Activated CD8-positive, alpha-beta memory T cell treated with anti-CD3 and anti-CD28 coated beads for 1 hour (primary cell): Measurements from ENCODE around the gene FXYD2.
"Not testable (repeated sequence)": the region's sequence is repeated elsewhere in the genome, so short reads cannot be mapped to it uniquely, and the experiment has no call there.

Source experiments
- DNase-seq, 2 donors: peaks; one replicate each; pipeline ENCODE4 v3.0.0-alpha.2; 2020; ENCODE audit warnings: low read depth in 1 of 2; ENCODE audit errors: extremely low read depth in 1 of 2

Gene FXYD2

DNA sequence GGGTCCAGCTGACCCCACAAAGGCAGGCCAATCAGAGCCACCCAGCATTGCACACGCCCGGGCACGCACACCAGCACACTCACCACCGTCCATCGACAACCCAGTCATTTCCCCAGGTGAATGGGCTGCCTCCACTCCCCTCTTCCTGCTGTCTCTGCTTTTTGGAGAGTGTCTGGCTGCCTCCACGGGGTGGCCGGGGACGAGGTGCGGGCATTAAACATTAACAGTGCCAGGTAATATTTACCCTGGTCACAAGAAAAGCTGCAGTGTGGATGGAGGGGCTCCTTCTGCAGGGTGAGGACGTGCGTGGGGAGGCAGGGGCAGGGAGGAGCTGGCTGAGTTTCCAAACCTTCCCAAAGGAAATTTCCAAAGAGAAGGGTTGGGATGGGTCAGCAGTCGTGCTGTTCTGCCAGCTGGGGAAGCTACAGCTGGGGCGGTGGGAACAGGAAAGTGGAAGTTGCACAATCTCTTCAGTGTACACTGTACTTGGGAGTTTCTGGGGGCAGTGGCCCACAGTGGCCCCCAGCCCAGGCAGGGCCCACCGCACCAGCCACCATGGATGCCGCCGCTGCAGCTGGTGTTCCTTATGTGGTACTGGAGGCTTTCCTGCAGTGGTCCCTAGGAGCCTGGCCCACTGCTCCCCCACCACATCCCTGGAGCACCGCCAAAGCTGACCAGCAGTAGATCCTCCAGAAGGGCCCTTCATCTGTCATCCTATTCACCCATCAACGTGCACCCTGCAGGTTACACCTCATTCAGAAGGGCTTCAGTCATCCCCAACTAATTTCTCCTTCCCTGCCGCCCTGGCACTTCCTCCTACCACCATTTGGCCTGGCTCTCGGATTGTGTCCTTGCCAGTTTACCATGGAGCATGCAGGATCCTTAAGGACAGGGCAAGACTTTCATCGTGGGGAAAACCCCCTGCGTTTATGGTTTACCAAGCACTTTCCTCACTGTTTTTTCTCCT is at the start of gene FXYD2:
TSS of gene FXYD2 (minus strand) at position 174 of the 967 bp plus-strand sequence. CDS start at position 108, 66 bp downstream.
- DNase-seq, result no peak

DNA sequence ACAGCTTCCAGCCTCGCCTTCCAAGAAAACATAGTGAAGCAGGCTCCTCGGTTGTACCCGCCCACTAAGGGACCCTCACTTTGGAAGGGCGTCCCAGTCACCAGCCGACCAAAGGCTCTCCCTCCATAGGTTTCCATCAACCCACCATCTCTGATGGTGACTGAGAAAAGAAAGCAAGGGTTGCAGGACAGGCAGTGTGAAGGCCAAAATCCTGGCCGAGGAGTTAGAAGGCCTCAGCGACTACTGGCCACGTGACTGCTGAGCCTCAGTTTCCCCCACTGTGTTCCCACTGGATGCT is 49.2 kb upstream of the FXYD2 start:
- DNase-seq, result no peak

DNA sequence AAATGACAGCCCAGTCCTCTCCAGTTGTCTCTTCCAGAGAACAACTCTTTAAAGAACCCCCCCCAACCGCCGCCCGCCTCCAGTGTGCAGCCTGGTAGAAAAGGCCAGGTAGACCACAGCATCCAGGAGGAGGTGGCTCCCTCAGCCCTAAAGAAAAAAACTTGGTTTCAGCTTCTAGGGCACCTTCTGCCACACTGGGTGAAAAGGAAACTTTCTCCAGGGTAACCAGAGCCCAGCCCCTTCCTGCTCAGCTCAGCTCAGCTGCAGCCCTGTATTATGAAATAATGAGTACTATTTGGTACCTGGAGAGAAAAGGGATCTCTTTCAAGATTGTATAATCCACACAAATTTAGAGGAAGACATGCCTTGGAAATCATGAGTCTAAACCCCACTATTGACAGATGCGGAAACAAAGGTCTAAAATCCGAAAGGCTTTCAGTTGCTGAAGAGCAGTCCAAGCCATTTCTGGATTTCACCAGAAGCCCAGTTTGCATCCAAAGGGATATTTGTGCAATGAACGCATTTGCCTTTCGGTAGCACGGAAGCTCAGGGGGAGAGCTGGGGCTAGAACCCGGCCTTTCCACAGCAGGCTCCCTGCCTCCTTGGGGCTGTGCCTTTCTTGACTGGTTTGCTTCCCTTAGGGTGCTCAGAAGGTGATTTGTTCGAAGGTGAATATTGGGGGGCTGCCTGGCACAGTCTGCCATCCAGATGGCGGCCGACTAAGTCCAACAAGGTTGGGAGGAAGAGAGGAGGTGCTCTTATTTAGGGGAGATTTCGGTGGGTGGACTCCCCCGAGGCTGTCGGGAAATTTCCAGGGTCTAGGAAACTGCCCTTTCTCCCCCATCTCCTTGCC is 48.7 kb upstream of the FXYD2 start:
- no peak for DNase-seq

- no peak for DNase-seq
Measured at GRCh38 chr11:117872420-117872961, 47.9 kb upstream of the FXYD2 start.

DNA sequence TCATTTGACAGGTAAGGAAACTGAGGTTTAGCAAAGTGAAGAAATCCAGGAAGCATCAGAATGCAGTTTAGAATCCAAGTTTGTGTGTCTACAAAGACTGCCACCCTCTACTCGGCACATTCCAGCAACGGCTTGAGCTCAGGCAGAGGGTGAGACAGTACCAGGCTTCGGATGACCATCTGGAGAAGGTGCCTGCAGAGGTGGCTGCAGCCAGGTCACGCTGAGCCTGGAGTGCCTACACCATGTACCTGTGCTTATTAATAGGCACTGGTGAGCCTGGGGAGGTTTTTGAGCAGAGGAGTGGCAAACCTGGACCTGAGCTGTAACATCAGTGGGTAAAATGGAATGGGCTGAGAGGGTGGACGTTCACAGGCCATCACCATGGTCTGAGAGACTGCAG is 47.2 kb upstream of the FXYD2 start:
- no peak for DNase-seq

GRCh38 chr11:117871160-117871559 is 46.6 kb upstream of the FXYD2 start:
- DNase-seq, result no peak

- DNase-seq, result no peak
Measured at GRCh38 chr11:117870103-117870952, 45.8 kb upstream of the FXYD2 start.

DNA sequence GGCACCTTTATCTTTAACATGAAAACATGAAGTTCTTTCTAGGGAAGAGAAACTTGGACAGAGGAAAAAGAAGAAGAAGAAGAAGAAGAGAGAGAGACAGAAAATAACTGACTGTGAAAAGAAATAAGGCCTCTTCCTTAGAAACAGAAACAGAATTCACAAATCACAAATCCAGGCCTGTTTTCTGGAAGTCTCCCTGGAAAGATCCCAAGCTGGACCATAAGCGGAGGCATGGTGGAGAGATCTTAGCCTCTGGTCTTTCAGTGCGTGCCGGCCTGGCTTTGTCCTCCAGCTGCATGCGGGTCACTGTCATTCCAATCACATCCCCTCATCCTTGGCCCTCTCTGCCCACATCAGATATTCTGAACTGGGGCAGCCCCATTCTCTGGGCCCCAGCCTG is 45.1 kb upstream of the FXYD2 start:
- DNase-seq, result no peak

GRCh38 chr11:117868815-117869561 is 44.4 kb upstream of the FXYD2 start:
- no peak for DNase-seq

- DNase-seq, result no peak
Measured at GRCh38 chr11:117868088-117868487, 43.5 kb upstream of the FXYD2 start.

DNA sequence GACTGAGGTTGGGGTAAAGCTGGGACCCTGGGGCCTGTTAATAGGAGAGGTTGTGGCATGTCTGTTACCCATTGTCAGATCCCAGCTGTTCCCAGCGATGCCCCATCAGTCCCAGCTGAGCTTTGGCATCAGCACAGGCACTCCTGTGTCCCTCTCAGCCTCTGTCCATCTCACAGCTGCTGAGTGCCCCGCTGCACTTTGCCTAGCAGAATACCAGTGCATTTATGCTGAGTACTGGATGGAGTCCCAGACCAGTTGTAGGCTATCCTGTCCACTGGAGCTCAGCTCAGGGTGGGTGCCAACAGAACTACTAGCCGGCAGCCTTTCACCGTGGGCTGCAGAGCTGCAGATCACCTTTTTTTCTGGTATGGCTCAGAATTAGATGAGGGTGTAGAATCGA is 42.0 kb upstream of the FXYD2 start:
- no peak for DNase-seq

DNA sequence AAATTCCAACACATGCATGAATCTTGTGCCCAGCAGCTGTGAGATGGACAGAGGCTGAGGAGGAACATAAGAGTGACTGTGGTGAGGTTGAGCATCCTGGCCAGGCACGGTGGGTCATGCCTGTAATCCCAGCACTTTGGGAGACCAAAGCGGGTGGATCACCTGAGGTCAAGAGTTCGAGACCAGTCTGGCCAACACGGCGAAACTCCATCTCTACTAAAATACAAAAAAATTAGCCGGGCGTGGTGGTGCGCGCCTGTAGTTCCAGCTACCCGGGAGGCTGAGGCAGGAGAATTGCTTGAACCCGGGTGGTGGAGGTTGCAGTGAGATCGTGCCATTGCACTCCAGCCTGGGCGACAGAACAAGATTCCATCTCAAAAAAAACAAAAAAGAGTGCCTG is 41.0 kb upstream of the FXYD2 start:
- not testable (repeated sequence) for DNase-seq

DNA sequence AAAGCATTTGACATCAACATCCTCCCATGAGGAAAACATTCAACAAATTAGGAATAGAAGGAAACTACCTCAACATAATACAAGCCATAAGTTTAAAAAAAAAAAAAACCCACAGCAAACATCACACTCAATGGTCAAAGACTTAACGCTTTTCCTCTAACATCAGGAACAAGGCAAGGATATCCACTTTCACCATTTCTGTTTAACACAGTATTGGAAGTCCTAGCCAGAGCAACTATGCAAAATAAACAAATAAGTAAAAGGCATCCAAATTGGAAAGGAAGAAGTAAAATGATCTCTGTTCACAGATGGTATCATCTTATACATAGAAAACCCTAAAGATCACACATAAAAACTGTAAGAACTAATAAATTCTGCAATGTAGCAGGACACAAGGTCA is 38.8 kb upstream of the FXYD2 start:
- no peak for DNase-seq

DNA sequence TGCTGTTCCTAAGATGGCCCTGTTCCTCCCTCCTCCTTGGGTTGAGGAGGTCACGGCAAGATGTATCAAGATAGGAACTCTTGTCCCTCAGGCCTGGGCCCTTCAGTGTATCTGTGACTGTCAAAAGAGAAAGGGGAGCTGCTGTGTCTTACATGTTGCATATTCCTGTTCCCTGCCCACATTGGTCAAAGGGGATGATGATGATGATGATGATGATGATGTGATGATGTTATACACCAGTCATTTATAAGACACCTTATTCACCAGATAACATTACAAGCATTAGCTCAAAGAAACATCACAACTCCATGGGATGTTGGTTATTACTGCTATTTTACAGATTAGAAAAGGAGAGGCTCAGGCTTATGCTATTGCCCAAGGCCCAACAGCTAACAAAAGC is 38.2 kb upstream of the FXYD2 start:
- DNase-seq, result no peak

- no peak for DNase-seq
Measured at GRCh38 chr11:117862019-117862725, 37.6 kb upstream of the FXYD2 start.

DNA sequence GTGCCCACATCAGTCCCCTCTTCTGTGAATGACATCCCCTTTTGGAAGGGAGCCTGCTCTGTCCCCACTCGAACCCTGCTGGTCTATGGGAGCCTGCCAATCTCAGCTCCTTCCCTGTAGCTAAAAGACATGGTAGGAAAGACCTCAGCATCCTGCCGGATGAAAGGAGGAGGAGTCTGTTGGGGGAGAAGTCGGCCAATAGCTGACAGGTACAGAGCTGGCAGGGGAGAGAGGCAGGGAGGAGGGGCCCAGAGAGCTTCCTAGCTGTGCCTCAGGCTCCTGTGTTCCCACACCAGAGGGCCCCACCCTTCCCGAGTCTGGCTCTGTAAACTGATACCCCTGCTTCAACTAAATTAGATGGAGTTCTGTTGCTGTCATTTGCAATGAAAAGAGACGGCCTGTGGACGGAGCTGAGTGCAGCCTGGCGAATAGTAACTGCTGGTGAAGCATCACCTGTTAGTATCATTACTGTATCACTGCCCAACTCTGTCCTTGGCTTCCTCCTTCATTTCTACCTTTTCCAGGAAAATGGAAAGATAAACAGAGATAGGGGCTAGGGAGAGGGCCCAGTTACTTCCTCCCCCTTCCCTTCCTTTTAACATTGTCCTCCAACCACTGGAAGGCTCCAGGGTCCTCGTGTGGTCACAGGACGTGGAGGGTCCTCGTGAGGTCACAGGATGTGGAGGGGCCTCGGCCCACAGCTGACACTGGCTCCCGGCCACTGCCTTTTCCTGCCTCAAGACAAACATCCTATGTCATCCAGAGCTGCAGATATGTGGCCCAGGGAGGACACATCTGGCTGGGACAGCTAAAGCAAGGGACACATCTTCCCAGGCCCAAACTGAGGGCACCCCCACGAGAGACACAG is 36.8 kb upstream of the FXYD2 start:
- DNase-seq, result no peak

DNA sequence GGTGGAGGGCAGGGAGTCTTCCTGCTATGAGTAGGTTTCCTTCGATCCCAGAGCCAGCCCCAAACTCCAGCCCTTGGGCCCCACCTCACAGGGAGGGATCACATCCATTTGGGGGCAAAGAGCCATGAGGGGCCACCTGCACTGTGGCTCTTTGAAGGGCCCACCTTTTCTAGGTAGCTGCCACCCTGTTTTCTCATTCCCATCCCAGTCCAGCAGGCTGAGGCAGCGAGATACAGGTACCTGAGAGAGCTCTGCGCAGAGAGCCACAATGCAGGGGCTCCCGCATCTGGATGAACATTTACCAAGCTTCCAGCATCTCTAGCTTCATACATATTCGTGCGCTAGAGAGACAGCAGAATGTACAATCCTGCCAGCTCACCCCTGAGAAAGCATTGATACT is 35.6 kb upstream of the FXYD2 start:
- DNase-seq, result no peak

DNA sequence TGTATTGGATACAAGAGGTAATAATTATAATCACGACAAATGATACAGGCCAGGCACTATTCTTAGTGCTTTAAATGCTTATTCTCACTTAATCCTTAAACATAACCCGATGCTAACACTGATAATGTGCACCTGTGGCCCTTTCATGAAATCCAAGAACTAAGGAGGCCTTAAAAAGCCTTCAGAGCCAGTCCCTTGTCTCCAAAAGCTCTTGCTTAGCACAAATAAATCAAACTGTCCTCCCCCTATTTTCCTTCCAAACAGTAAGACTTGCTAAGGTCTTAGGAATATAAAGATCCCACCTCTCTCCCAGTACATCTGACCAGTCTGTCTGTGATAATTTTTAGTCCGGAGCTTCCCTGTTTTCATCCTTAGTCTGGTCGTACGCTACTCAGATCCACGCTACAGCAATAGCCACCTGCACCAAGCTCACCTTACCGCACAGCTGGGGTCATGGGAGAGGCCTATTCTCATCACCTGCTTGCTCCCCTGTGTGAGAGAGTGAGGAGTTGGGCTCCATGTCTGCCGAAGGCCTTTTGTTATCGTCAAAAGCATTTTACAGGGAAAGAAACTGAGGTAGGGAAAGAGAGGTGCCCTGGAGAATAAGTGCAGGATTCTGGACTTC is 35.1 kb upstream of the FXYD2 start:
- DNase-seq, result no peak
